K562 (cell line): ENCODE results near the gene MADCAM1. TPM values are rescaled to one million over a fixed set of nuclear protein-coding genes. Genes with fewer than 3 reads are reported as not detected.

Source experiments
- GABPB1 ChIP-seq: sonication (generic); formaldehyde crosslinking; IDR thresholded peaks from 2 replicates; pipeline ENCODE4 v1.8.0; 2022; ENCODE audit warnings: mild to moderate bottlenecking, missing genetic modification reagents
- L3MBTL2 ChIP-seq: fragments of 450-650 bp; IDR thresholded peaks from 2 replicates; pipeline ENCODE4 v1.6.1; 2016; ENCODE audit warnings: mild to moderate bottlenecking, moderate library complexity
- PHF8 ChIP-seq: fragments of 200-600 bp; sonication (generic); IDR thresholded peaks from 2 replicates; pipeline ENCODE4 v1.6.1; 2012; ENCODE audit warnings: mixed run types, mild to moderate bottlenecking, inconsistent platforms, low read length, moderate library complexity, borderline replicate concordance
- POLR2B ChIP-seq: fragments of 450-650 bp; IDR thresholded peaks from 2 replicates; pipeline ENCODE4 v1.6.1; 2018; ENCODE audit warnings: low read depth; ENCODE audit not compliant: partially characterized antibody
- RBFOX2 ChIP-seq: fragments of 200-400 bp; formaldehyde crosslinking; IDR thresholded peaks from 2 replicates; pipeline ENCODE4 v1.6.1; 2017; ENCODE audit warnings: low read depth, mild to moderate bottlenecking, low read length, moderate library complexity
- SMARCA4 ChIP-seq: fragments of 450-650 bp; IDR thresholded peaks from 2 replicates; pipeline ENCODE4 v1.6.1; 2016
- ZBTB7A ChIP-seq: IDR thresholded peaks from 2 replicates; pipeline ENCODE4 v1.6.1; 2011; ENCODE audit warnings: low read depth, mild to moderate bottlenecking, low read length, moderate library complexity, borderline replicate concordance; ENCODE audit not compliant: control insufficient read depth
- ZFX ChIP-seq: sonication (generic); formaldehyde crosslinking; IDR thresholded peaks from 2 replicates; pipeline ENCODE4 v1.8.0; 2022; ENCODE audit warnings: mild to moderate bottlenecking, missing genetic modification reagents, moderate library complexity
- ZNF311 ChIP-seq: fragments of 250-450 bp; sonication (Bioruptor Pico); IDR thresholded peaks from 2 replicates; pipeline ENCODE4 v1.4.0; 2020; ENCODE audit warnings: mild to moderate bottlenecking, moderate library complexity
- ZNF436 ChIP-seq: fragments of 250-450, 450-650 bp; sonication (Bioruptor Pico); formaldehyde crosslinking; IDR thresholded peaks from 2 replicates; pipeline ENCODE4 v1.7.0; 2020; ENCODE audit warnings: mild to moderate bottlenecking
- ZSCAN29 ChIP-seq: fragments of 450-650 bp; IDR thresholded peaks from 2 replicates; pipeline ENCODE4 v1.6.1; 2017
- polyA plus RNA-seq, 8 experiments: library from polyadenylated mRNA; depleted of rRNA in 4 of 8; stranded (reverse) in 5 of 8; unstranded in 3 of 8; fragments of >200 nt; fragmentation: Nextera tagmentation in 2 of 8; fragmentation: Illumina TruSeq in 1 of 8; extraction: Ambion mirVana in 2 of 8; extraction: Trizol in 1 of 8; gene quantifications; 2 replicates each; pipeline versions ENCODE4 v1.2.1 to v1.2.3, GENCODE V29; 2011 to 2014; ENCODE audit warnings: inconsistent platforms in 1 of 8, missing spikeins in 1 of 8
- total RNA-seq, 7 experiments: library from RNA; depleted of rRNA in 6 of 7; stranded (reverse); fragments of >200 nt in 6 of 7; fragmentation: Illumina TruSeq in 2 of 7; extraction: Trizol in 2 of 7; gene quantifications; 2 replicates each; pipeline versions ENCODE4 v1.2.1 to v1.2.3, GENCODE V29; 2011 to 2021; ENCODE audit warnings: low replicate concordance in 1 of 7
- TF ChIP-seq, protein P1 (sequence below): sonication (generic); formaldehyde crosslinking; IDR thresholded peaks from 2 replicates; pipeline ENCODE4 v1.8.1; 2023; ENCODE audit warnings: mild to moderate bottlenecking, missing genetic modification reagents
- TF ChIP-seq, protein P2 (sequence below), 2 experiments: fragments of 450-650 bp; formaldehyde crosslinking in 1 of 2; IDR thresholded peaks; 2 replicates each; pipeline versions ENCODE4 v1.4.0 to v1.6.1; 2014 to 2020; ENCODE audit warnings: mild to moderate bottlenecking in 2 of 2, borderline replicate concordance in 1 of 2, low read depth in 1 of 2
- TF ChIP-seq, protein P3 (sequence below): IDR thresholded peaks from 2 replicates; pipeline ENCODE4 v1.6.1; 2012; ENCODE audit warnings: low read depth, low read length, improper control_type of control experiment, borderline replicate concordance

The MADCAM1 gene
- total and polyA plus RNA-seq, 9 of the 15 experiments (the other 6 are each of a cell fraction or from before 2014, with no cell fraction given): 0.09 to 0.36 (median 0.09) TPM; not detected in 6

GRCh38 chr19:532561-533363 lies 36.5 kb downstream of the MADCAM1 start (continued):
- TF ChIP-seq, protein P1, sequence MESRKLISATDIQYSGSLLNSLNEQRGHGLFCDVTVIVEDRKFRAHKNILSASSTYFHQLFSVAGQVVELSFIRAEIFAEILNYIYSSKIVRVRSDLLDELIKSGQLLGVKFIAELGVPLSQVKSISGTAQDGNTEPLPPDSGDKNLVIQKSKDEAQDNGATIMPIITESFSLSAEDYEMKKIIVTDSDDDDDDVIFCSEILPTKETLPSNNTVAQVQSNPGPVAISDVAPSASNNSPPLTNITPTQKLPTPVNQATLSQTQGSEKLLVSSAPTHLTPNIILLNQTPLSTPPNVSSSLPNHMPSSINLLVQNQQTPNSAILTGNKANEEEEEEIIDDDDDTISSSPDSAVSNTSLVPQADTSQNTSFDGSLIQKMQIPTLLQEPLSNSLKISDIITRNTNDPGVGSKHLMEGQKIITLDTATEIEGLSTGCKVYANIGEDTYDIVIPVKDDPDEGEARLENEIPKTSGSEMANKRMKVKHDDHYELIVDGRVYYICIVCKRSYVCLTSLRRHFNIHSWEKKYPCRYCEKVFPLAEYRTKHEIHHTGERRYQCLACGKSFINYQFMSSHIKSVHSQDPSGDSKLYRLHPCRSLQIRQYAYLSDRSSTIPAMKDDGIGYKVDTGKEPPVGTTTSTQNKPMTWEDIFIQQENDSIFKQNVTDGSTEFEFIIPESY: 0 out of 2 replicates have a peak, but pooled peaks have one; percentile 34
- TF ChIP-seq L3MBTL2 (peak; percentile 64), POLR2B (no peak), ZSCAN29 (0 out of 2 replicates have a peak, but pooled peaks have one; percentile 43), PHF8 (peak; percentile 7; the same call in 1 of the 2 replicates), RBFOX2 (peak; percentile 70), ZFX (CRISPR knock-in tag) (peak; percentile 27; the same call in 1 of the 2 replicates), SMARCA4 (peak; percentile 28; the same call in 1 of the 2 replicates), GABPB1 (CRISPR knock-in tag) (peak; percentile 44; the same call in 1 of the 2 replicates), ZNF436 (CRISPR knock-in tag) (no peak), ZNF311 (no peak), ZBTB7A (peak; percentile 38)
- TF ChIP-seq, protein P2, sequence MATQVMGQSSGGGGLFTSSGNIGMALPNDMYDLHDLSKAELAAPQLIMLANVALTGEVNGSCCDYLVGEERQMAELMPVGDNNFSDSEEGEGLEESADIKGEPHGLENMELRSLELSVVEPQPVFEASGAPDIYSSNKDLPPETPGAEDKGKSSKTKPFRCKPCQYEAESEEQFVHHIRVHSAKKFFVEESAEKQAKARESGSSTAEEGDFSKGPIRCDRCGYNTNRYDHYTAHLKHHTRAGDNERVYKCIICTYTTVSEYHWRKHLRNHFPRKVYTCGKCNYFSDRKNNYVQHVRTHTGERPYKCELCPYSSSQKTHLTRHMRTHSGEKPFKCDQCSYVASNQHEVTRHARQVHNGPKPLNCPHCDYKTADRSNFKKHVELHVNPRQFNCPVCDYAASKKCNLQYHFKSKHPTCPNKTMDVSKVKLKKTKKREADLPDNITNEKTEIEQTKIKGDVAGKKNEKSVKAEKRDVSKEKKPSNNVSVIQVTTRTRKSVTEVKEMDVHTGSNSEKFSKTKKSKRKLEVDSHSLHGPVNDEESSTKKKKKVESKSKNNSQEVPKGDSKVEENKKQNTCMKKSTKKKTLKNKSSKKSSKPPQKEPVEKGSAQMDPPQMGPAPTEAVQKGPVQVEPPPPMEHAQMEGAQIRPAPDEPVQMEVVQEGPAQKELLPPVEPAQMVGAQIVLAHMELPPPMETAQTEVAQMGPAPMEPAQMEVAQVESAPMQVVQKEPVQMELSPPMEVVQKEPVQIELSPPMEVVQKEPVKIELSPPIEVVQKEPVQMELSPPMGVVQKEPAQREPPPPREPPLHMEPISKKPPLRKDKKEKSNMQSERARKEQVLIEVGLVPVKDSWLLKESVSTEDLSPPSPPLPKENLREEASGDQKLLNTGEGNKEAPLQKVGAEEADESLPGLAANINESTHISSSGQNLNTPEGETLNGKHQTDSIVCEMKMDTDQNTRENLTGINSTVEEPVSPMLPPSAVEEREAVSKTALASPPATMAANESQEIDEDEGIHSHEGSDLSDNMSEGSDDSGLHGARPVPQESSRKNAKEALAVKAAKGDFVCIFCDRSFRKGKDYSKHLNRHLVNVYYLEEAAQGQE (IDR thresholded peaks at IDR 0.05; ENCODE audit: borderline replicate concordance): peak; percentile 57; the same call in 1 of the 2 replicates
- TF ChIP-seq, protein P2 (CRISPR knock-in tag; IDR thresholded peaks at IDR 0.05; ENCODE audit: low read depth): no peak
- TF ChIP-seq, protein P3, sequence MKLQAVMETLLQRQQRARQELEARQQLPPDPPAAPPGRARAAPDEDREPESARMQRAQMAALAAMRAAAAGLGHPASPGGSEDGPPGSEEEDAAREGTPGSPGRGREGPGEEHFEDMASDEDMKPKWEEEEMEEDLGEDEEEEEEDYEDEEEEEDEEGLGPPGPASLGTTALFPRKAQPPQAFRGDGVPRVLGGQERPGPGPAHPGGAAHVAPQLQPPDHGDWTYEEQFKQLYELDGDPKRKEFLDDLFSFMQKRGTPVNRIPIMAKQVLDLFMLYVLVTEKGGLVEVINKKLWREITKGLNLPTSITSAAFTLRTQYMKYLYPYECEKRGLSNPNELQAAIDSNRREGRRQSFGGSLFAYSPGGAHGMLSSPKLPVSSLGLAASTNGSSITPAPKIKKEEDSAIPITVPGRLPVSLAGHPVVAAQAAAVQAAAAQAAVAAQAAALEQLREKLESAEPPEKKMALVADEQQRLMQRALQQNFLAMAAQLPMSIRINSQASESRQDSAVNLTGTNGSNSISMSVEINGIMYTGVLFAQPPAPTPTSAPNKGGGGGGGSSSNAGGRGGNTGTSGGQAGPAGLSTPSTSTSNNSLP: peak; percentile 88
